Ovary (tissue), 3 donors: ENCODE results near the gene CKM.

Experiments
- EP300 ChIP-seq: sonication (generic); formaldehyde crosslinking; IDR thresholded peaks from one replicate; pipeline ENCODE4 v1.6.1; 2017; ENCODE audit warnings: antibody characterized with exemption
- POLR2A ChIP-seq: fragments of 450-650 bp; IDR thresholded peaks from one replicate; pipeline ENCODE4 v1.6.1; 2017; ENCODE audit warnings: antibody characterized with exemption, mild to moderate bottlenecking, moderate library complexity
- TF ChIP-seq, protein P1 (sequence below), 3 donors: fragments of 450-650 bp in 2 of 3; fragments of 200-600 bp in 1 of 3; IDR thresholded peaks; one replicate each; pipeline versions ENCODE4 v1.5.1 to v1.8.0; 2016 to 2022; ENCODE audit warnings: antibody characterized with exemption in 3 of 3, mild to moderate bottlenecking in 1 of 3
- donor health status: DM: no; HTN: no; CAD: no.

DNA sequence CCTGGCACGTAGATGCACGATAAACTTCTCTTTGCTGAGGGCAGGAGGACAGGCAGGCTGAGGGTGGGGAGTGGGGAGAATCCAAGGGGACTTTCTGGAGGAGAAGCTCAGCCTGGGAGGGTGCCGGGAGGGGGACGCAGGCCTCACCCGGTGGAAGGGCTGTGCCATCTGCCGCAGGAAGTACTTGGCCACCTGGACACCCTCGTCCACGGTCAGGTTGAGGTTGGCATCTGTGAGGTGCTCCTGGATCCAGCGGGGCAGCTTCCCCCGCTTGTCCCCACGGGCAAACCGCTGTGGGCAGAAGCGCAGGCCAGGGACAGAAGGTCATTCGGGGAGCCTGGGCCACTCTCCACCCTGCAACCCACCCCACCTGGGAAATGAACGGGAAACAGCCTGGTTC is 29.4 kb upstream of the CKM start:
- TF ChIP-seq, protein P1, sequence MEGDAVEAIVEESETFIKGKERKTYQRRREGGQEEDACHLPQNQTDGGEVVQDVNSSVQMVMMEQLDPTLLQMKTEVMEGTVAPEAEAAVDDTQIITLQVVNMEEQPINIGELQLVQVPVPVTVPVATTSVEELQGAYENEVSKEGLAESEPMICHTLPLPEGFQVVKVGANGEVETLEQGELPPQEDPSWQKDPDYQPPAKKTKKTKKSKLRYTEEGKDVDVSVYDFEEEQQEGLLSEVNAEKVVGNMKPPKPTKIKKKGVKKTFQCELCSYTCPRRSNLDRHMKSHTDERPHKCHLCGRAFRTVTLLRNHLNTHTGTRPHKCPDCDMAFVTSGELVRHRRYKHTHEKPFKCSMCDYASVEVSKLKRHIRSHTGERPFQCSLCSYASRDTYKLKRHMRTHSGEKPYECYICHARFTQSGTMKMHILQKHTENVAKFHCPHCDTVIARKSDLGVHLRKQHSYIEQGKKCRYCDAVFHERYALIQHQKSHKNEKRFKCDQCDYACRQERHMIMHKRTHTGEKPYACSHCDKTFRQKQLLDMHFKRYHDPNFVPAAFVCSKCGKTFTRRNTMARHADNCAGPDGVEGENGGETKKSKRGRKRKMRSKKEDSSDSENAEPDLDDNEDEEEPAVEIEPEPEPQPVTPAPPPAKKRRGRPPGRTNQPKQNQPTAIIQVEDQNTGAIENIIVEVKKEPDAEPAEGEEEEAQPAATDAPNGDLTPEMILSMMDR (IDR thresholded peaks at IDR 0.05), result no peak
- TF ChIP-seq POLR2A (no peak), EP300 (no peak)
